ENCODE results near the gene MARCOL.

MARCOL gene

GRCh38 chr5:148214665-148215185 lies 23.6 kb upstream of the MARCOL start:
- Histone ChIP-seq H4K20me1 (no peaks in the 10 kb centered on the region), H3K4me3 (no peak overlapping the region), H3K27ac (no peak overlapping the region), H3K9me3 (no peaks in the 10 kb centered on the region), H3K4me1 (no peaks in the 10 kb centered on the region), H3K4me2 (no peak overlapping the region), H3K9ac (no peak overlapping the region), H3K36me3 (no peaks in the 10 kb centered on the region), H3K27me3 (no peaks in the 10 kb centered on the region)
- no peak for TF ChIP-seq Cebpa-rat (IDR thresholded peaks at IDR 0.05)

GRCh38 chr5:148221508-148221907 lies 16.8 kb upstream of the MARCOL start:
- no peaks in the 10 kb centered on the region for H3K27me3 ChIP-seq
- H3K9ac ChIP-seq = no peak overlapping the region
- no peaks in the 10 kb centered on the region for H3K36me3 ChIP-seq
- TF ChIP-seq Cebpa-rat (IDR thresholded peaks at IDR 0.05) = no peak
- H3K4me1 ChIP-seq = no peaks in the 10 kb centered on the region
- no peak overlapping the region for H3K4me2 ChIP-seq
- H4K20me1 ChIP-seq = no peaks in the 10 kb centered on the region
- H3K27ac ChIP-seq = no peak overlapping the region
- no peak overlapping the region for H3K4me3 ChIP-seq
- no peaks in the 10 kb centered on the region for H3K9me3 ChIP-seq

DNA sequence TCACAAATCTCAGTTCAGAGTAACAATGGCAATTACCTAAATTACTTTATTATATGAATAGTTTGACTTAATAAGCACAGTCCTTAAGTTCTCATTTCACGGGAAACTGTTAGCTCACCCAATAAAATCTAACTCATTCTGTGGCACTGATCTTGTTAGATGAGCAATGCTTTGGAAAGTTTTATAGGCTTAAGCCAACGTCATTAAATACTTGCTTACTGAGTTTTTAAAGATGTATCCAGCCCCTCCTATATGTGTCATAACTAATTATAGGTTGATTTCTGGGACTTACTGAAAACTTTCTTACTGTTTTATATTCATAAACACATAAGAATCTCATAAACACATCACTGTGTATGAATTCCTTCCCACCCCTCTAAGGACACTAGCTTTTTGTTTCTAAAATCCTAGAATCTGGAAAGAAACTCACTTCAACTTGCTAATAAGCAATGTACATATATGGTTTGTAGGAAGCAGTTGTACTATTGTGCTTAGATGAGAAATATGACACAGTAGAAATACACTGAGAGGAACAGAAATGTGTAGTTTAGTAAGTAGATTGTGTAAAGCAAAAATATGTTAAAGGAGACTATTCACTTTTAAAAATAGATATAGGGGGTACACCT lies 14.1 kb upstream of the MARCOL start:
- no peak for TF ChIP-seq Cebpa-rat (IDR thresholded peaks at IDR 0.05)
- Histone ChIP-seq H3K4me2 (no peak overlapping the region), H4K20me1 (no peaks in the 10 kb centered on the region), H3K9me3 (no peaks in the 10 kb centered on the region), H3K9ac (no peak overlapping the region), H3K4me3 (no peak overlapping the region), H3K4me1 (no peaks in the 10 kb centered on the region), H3K27ac (no peak overlapping the region), H3K36me3 (no peaks in the 10 kb centered on the region), H3K27me3 (no peaks in the 10 kb centered on the region)

GRCh38 chr5:148228392-148228984 lies 9.8 kb upstream of the MARCOL start:
- TF ChIP-seq Cebpa-rat (IDR thresholded peaks at IDR 0.05) = no peak
- H3K4me2 ChIP-seq = no peak overlapping the region
- no peaks in the 10 kb centered on the region for H3K9me3 ChIP-seq
- H3K27me3 ChIP-seq = no peaks in the 10 kb centered on the region
- no peak overlapping the region for H3K4me3 ChIP-seq
- no peaks in the 10 kb centered on the region for H3K4me1 ChIP-seq
- H3K9ac ChIP-seq = no peak overlapping the region
- H3K36me3 ChIP-seq = no peaks in the 10 kb centered on the region
- H4K20me1 ChIP-seq = no peaks in the 10 kb centered on the region
- no peak overlapping the region for H3K27ac ChIP-seq

GRCh38 chr5:148229840-148230239 lies 8.5 kb upstream of the MARCOL start:
- no peaks in the 10 kb centered on the region for H3K4me1 ChIP-seq
- no peak overlapping the region for H3K27ac ChIP-seq
- no peaks in the 10 kb centered on the region for H3K36me3 ChIP-seq
- TF ChIP-seq Cebpa-rat (IDR thresholded peaks at IDR 0.05) = no peak
- no peaks in the 10 kb centered on the region for H4K20me1 ChIP-seq
- H3K4me3 ChIP-seq = no peak overlapping the region
- H3K9ac ChIP-seq = no peak overlapping the region
- H3K9me3 ChIP-seq = no peaks in the 10 kb centered on the region
- H3K27me3 ChIP-seq = no peaks in the 10 kb centered on the region
- no peak overlapping the region for H3K4me2 ChIP-seq

DNA sequence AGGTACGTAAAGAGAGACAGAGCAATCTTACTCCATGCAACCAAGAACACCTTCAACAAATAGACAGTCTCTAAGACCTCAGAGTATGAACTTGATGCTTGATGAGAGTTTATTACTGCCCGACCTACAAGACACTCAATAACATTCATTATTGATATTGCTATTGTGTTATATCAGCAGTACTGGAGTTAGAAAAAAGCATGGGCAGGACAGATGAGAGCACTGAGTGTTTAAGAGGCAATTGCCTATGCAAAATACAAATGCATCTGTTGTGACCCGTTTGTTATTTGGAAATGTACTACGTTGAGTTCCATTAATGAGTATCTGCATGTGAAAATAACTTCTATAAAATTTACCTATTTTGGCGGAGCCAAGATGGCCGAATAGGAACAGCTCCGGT lies 8.1 kb upstream of the MARCOL start:
- TF ChIP-seq Cebpa-rat (IDR thresholded peaks at IDR 0.05) = no peak
- no peak overlapping the region for H3K4me2 ChIP-seq
- H3K27ac ChIP-seq = no peak overlapping the region
- no peaks in the 10 kb centered on the region for H3K9me3 ChIP-seq
- no peaks in the 10 kb centered on the region for H3K36me3 ChIP-seq
- no peaks in the 10 kb centered on the region for H3K27me3 ChIP-seq
- H4K20me1 ChIP-seq = no peaks in the 10 kb centered on the region
- no peak overlapping the region for H3K9ac ChIP-seq
- H3K4me1 ChIP-seq = no peaks in the 10 kb centered on the region
- H3K4me3 ChIP-seq = no peak overlapping the region

- no peak overlapping the region for H3K27ac ChIP-seq
- TF ChIP-seq Cebpa-rat (IDR thresholded peaks at IDR 0.05) = no peak
- no peak overlapping the region for H3K4me2 ChIP-seq
Observed at GRCh38 chr5:148237785-148238417, 424 bp upstream of the MARCOL start.

GRCh38 chr5:148248894-148249293 lies 10.6 kb downstream of the MARCOL start:
- Histone ChIP-seq H3K9me3 (no peaks in the 10 kb centered on the region), H3K4me3 (no peak overlapping the region), H3K36me3 (no peaks in the 10 kb centered on the region), H3K27ac (no peak overlapping the region), H3K27me3 (no peaks in the 10 kb centered on the region), H3K9ac (no peak overlapping the region), H4K20me1 (no peaks in the 10 kb centered on the region), H3K4me2 (no peak overlapping the region), H3K4me1 (no peaks in the 10 kb centered on the region)
- no peak for TF ChIP-seq Cebpa-rat (IDR thresholded peaks at IDR 0.05)

More at GRCh38 chr5:148237785-148238417, 424 bp upstream of the MARCOL start:
- Histone ChIP-seq H3K36me3 (no peaks in the 10 kb centered on the region), H3K9me3 (no peaks in the 10 kb centered on the region), H3K4me1 (no peaks in the 10 kb centered on the region), H3K4me3 (no peak overlapping the region), H4K20me1 (no peaks in the 10 kb centered on the region), H3K27me3 (no peaks in the 10 kb centered on the region), H3K9ac (no peak overlapping the region)

- Histone ChIP-seq H3K9ac (no peak overlapping the region), H3K36me3 (no peaks in the 10 kb centered on the region), H3K9me3 (peaks cover 25% of the 10 kb centered on the region), H3K27ac (no peak overlapping the region), H3K4me2 (no peak overlapping the region), H3K27me3 (no peaks in the 10 kb centered on the region), H3K4me3 (no peak overlapping the region), H3K4me1 (no peaks in the 10 kb centered on the region), H4K20me1 (no peaks in the 10 kb centered on the region)
- no peak for TF ChIP-seq Cebpa-rat (IDR thresholded peaks at IDR 0.05)
Observed at GRCh38 chr5:148255456-148255855, 17.1 kb downstream of the MARCOL start.

- no peaks in the 10 kb centered on the region for H3K4me1 ChIP-seq
- no peaks in the 10 kb centered on the region for H3K36me3 ChIP-seq
- peaks cover 25% of the 10 kb centered on the region for H3K9me3 ChIP-seq
- H3K27ac ChIP-seq = no peak overlapping the region
- H4K20me1 ChIP-seq = no peaks in the 10 kb centered on the region
- no peak for TF ChIP-seq Cebpa-rat (IDR thresholded peaks at IDR 0.05)
- H3K27me3 ChIP-seq = no peaks in the 10 kb centered on the region
- no peak overlapping the region for H3K9ac ChIP-seq
- H3K4me2 ChIP-seq = no peak overlapping the region
- H3K4me3 ChIP-seq = no peak overlapping the region
Observed at GRCh38 chr5:148259288-148259687, 21.0 kb downstream of the MARCOL start.
